Measurements from ENCODE around the gene NOL12. TPM values are rescaled to one million over a fixed set of nuclear protein-coding genes. Genes with fewer than 3 reads are reported as not detected.

NOL12 gene
- total RNA-seq, 1 donor: 21.0 TPM

GRCh38 chr22:37734402-37734700 lies 48.2 kb downstream of the NOL12 start:
- Histone ChIP-seq H3K9me3 (ENCODE audit: low read depth, low read length) (no peaks in the 10 kb centered on the region), H3K27me3 (ENCODE audit: insufficient read depth, low read length) (no peaks in the 10 kb centered on the region), H3K4me1 (ENCODE audit: insufficient read depth, low read length) (peaks cover 48% of the 10 kb centered on the region), H3K4me3 (ENCODE audit: low read length) (no peak overlapping the region)

- peaks cover 50% of the 10 kb centered on the region for H3K4me1 ChIP-seq (ENCODE audit: insufficient read depth, low read length)
- no peaks in the 10 kb centered on the region for H3K9me3 ChIP-seq (ENCODE audit: low read depth, low read length)
- no peak overlapping the region for H3K4me3 ChIP-seq (ENCODE audit: low read length)
- H3K27me3 ChIP-seq (ENCODE audit: insufficient read depth, low read length): no peaks in the 10 kb centered on the region
These were observed 48.9 kb downstream of the NOL12 start for GRCh38 chr22:37734964-37735451.

GRCh38 chr22:37739035-37739434 lies 52.9 kb downstream of the NOL12 start:
- H3K4me3 ChIP-seq (ENCODE audit: low read length): no peak overlapping the region

GRCh38 chr22:37739611-37740049 lies 53.5 kb downstream of the NOL12 start:
- Histone ChIP-seq H3K4me3 (ENCODE audit: low read length) (no peak overlapping the region), H3K9me3 (ENCODE audit: low read depth, low read length) (no peaks in the 10 kb centered on the region), H3K4me1 (ENCODE audit: insufficient read depth, low read length) (peaks cover 65% of the 10 kb centered on the region), H3K27me3 (ENCODE audit: insufficient read depth, low read length) (no peaks in the 10 kb centered on the region)

More at GRCh38 chr22:37739035-37739434, 52.9 kb downstream of the NOL12 start:
- Histone ChIP-seq H3K4me1 (ENCODE audit: insufficient read depth, low read length) (peaks cover 63% of the 10 kb centered on the region), H3K27me3 (ENCODE audit: insufficient read depth, low read length) (no peaks in the 10 kb centered on the region), H3K9me3 (ENCODE audit: low read depth, low read length) (no peaks in the 10 kb centered on the region)

GRCh38 chr22:37740455-37741311 lies 54.5 kb downstream of the NOL12 start:
- H3K27me3 ChIP-seq (ENCODE audit: insufficient read depth, low read length): no peaks in the 10 kb centered on the region
- no peak overlapping the region for H3K4me3 ChIP-seq (ENCODE audit: low read length)
- no peaks in the 10 kb centered on the region for H3K9me3 ChIP-seq (ENCODE audit: low read depth, low read length)
- peaks cover 74% of the 10 kb centered on the region for H3K4me1 ChIP-seq (ENCODE audit: insufficient read depth, low read length)

- H3K4me1 ChIP-seq (ENCODE audit: insufficient read depth, low read length): peaks cover 72% of the 10 kb centered on the region
- H3K9me3 ChIP-seq (ENCODE audit: low read depth, low read length): no peaks in the 10 kb centered on the region
- H3K4me3 ChIP-seq (ENCODE audit: low read length): no peak overlapping the region
- H3K27me3 ChIP-seq (ENCODE audit: insufficient read depth, low read length): no peaks in the 10 kb centered on the region
These were observed 55.2 kb downstream of the NOL12 start for GRCh38 chr22:37741312-37741795.

GRCh38 chr22:37742376-37743171 lies 56.4 kb downstream of the NOL12 start:
- peaks cover 71% of the 10 kb centered on the region for H3K4me1 ChIP-seq (ENCODE audit: insufficient read depth, low read length)
- no peaks in the 10 kb centered on the region for H3K27me3 ChIP-seq (ENCODE audit: insufficient read depth, low read length)
- no peak overlapping the region for H3K4me3 ChIP-seq (ENCODE audit: low read length)
- H3K9me3 ChIP-seq (ENCODE audit: low read depth, low read length): no peaks in the 10 kb centered on the region

Other genes with a start within 250 kb of the NOL12 start
- gene MFNG, start 200.0 kb upstream of the NOL12 start, total RNA-seq: 77.0 TPM
- not detected for gene CARD10, start 166.9 kb upstream of the NOL12 start, total RNA-seq
- 0.42 TPM for gene CDC42EP1, start 125.9 kb upstream of the NOL12 start, total RNA-seq
- 75.2 TPM for gene LGALS2, start 106.3 kb upstream of the NOL12 start, total RNA-seq
- 60.8 TPM for gene GGA1, start 77.5 kb upstream of the NOL12 start, total RNA-seq
- gene SH3BP1, start 46.7 kb upstream of the NOL12 start, total RNA-seq: 64.0 TPM
- 2.7 TPM for gene PDXP, start 27.6 kb upstream of the NOL12 start, total RNA-seq
- 260 TPM for gene LGALS1, start 10.7 kb upstream of the NOL12 start, total RNA-seq
- gene TRIOBP, start 10.7 kb downstream of the NOL12 start, total RNA-seq: 30.0 TPM
- gene GCAT, start 121.6 kb downstream of the NOL12 start, total RNA-seq: 1.7 TPM
- not detected for gene GALR3, start 137.0 kb downstream of the NOL12 start, total RNA-seq
- 10.7 TPM for gene ANKRD54, start 158.0 kb downstream of the NOL12 start, total RNA-seq
- 516 TPM for gene EIF3L, start 163.1 kb downstream of the NOL12 start, total RNA-seq
- 10.7 TPM for gene MICALL1, start 220.0 kb downstream of the NOL12 start, total RNA-seq

Data from mononuclear cell (primary cell).